Psoas muscle (tissue), 8 donors: Measurements from ENCODE around the gene TMEM218. TPM values are rescaled to one million over a fixed set of nuclear protein-coding genes. Genes with fewer than 3 reads are reported as not detected.
A peak's percentile ranks its signal among the peaks of the same experiment; 100 is the strongest.

Experiments used
- ATAC-seq, 4 donors: fragments of 200-7000 bp; cut with Tn5 transposase; one replicate each; pipeline ENCODE4 v1.9.1; 2020; ENCODE audit warnings: moderate library complexity in 3 of 4, mild to moderate bottlenecking in 2 of 4
- DNase-seq, 2 donors: peaks; one replicate each; pipeline ENCODE4 v3.0.0-alpha.2; 2020
- H3K27ac ChIP-seq: fragments of 200-600 bp; one replicate; pipeline ENCODE4 v1.8.0; 2022
- H3K27me3 ChIP-seq, 3 donors: fragments of 200-600 bp in 1 of 3; one replicate each; pipeline versions ENCODE4 v1.6.1 to v1.8.0; 2013 to 2022; ENCODE audit warnings: low read length in 2 of 3, mild to moderate bottlenecking in 2 of 3, moderate library complexity in 1 of 3; ENCODE audit not compliant: insufficient read depth in 3 of 3
- H3K36me3 ChIP-seq, 2 donors: fragments of 200-600 bp in 1 of 2; one replicate each; pipeline versions ENCODE4 v1.6.1 to v1.8.0; 2013 to 2022; ENCODE audit warnings: low read depth in 1 of 2, mild to moderate bottlenecking in 1 of 2, moderate library complexity in 1 of 2; ENCODE audit not compliant: insufficient read depth in 1 of 2
- H3K4me1 ChIP-seq: fragments of 200-600 bp; one replicate; pipeline ENCODE4 v1.8.0; 2022
- H3K4me3 ChIP-seq: fragments of 200-600 bp; one replicate; pipeline ENCODE4 v1.8.0; 2022; ENCODE audit warnings: mild to moderate bottlenecking
- H3K9me3 ChIP-seq: fragments of 200-600 bp; one replicate; pipeline ENCODE4 v1.8.0; 2022
- CTCF ChIP-seq: fragments of 200-600 bp; IDR thresholded peaks from one replicate; pipeline ENCODE4 v1.8.0; 2022; ENCODE audit warnings: antibody characterized with exemption
- WGBS, 3 donors: extraction: QIAGEN DNeasy Blood & Tissue Kit; methylation state at CpG; one replicate each; pipeline versions ENCODE4 v1.1.6 to v1.1.7; 2013; 5-methylcytosine and 5-hydroxymethylcytosine counted together
- intact Hi-C, 2 donors: fragments of 100-400 bp; cut with DNase I; formaldehyde crosslinking; loops; one replicate each; pipeline versions ENCODE4 v1.11.0 to v1.14.2; 2022
- polyA plus RNA-seq, 3 donors: library from polyadenylated mRNA; stranded (reverse); fragments of 200-250 nt; gene quantifications; one replicate each; pipeline ENCODE4 v1.2.3, GENCODE V29; 2013
- total RNA-seq, 4 donors: library from RNA; stranded (reverse); fragmentation: NEBNext Ultra II Directional in 2 of 4; extraction: Animal tissue kit (Norgen Biotek cat#: 25700) in 2 of 4; gene quantifications; one replicate each; pipeline versions ENCODE4 v1.2.1 to v1.2.4, GENCODE V29; 2021 to 2023
- donor health status: healthy with polysubstance abuse.
- donor health status: DM: no; HTN: no; CAD: no; lungs with moderate emphysema.
- donor health status: Bipolar disorder and iron deficiency.
- donor health status: healthy.
- donor health status: DM: yes; HTN: yes; CAD: no.
- donor health status: DM: no; HTN: no; CAD: no.
- donor health status: DM: no; HTN: no; CAD: no.
- donor health status: DM: yes; HTN: yes; CAD: no.

TMEM218 gene
- total and polyA plus RNA-seq, 7 donors, result 4.9 to 30.3 (median 12.1) TPM

GRCh38 chr11:125114518-125114917, 3.1 kb upstream of the TMEM218 start:
- intact Hi-C loops, result loop anchor here in 1 of 2 donors (10.0 kb wide), 1 partner anchor 160 kb away; the partner anchor contains the start of gene CCDC15
- 63 to 64% (median 64%) methylated on average over 8 of the region's 8 CpGs for WGBS, 3 donors
- no peak for TF ChIP-seq CTCF
- peaks cover 0 to 5% (median 2%) of the 10 kb centered on the region in 3 donors for H3K27me3 ChIP-seq
- H3K4me1 ChIP-seq, result peaks cover 10% of the 10 kb centered on the region
- ATAC-seq (no peak), DNase-seq (no peak)
- H3K9me3 ChIP-seq, result no peaks in the 10 kb centered on the region
- no peak overlapping the region for H3K27ac ChIP-seq
- H3K4me3 ChIP-seq, result no peak overlapping the region
- no peaks in the 10 kb centered on the region for H3K36me3 ChIP-seq

GRCh38 chr11:125112208-125112604, 780 bp upstream of the TMEM218 start:
- peak overlapping the region; percentile 64 for H3K27ac ChIP-seq
- intact Hi-C loops, result loop anchor here in 1 of 2 donors (10.0 kb wide), 1 partner anchor 157 kb away; the partner anchor contains the start of gene CCDC15
- 75 to 77% (median 76%) methylated on average over 9 of the region's 9 CpGs for WGBS, 3 donors
- H3K36me3 ChIP-seq, result no peaks in the 10 kb centered on the region
- peak overlapping the region; percentile 91 for H3K4me3 ChIP-seq
- H3K27me3 ChIP-seq, result no peaks in the 10 kb centered on the region
- no peak for TF ChIP-seq CTCF
- ATAC-seq, result no peak
- H3K4me1 ChIP-seq, result peaks cover 10% of the 10 kb centered on the region
- no peaks in the 10 kb centered on the region for H3K9me3 ChIP-seq
- no peak for DNase-seq

GRCh38 chr11:125111001-125111342, 454 bp downstream of the TMEM218 start:
- DNase-seq, result no peak

GRCh38 chr11:125110506-125110905, 920 bp downstream of the TMEM218 start:
- intact Hi-C loops, result loop anchor here in 1 of 2 donors (10.0 kb wide), 1 partner anchor 156 kb away; the partner anchor contains the start of gene CCDC15
- H3K27ac ChIP-seq, result no peak overlapping the region

More at GRCh38 chr11:125111001-125111342, 454 bp downstream of the TMEM218 start:
- no peaks in the 10 kb centered on the region for H3K27me3 ChIP-seq
- H3K36me3 ChIP-seq, result no peaks in the 10 kb centered on the region
- H3K9me3 ChIP-seq, result no peaks in the 10 kb centered on the region
- TF ChIP-seq CTCF, result no peak
- peak overlapping the region; percentile 71 for H3K27ac ChIP-seq
- H3K4me3 ChIP-seq, result peak overlapping the region; percentile 91
- intact Hi-C loops, result loop anchor here in 1 of 2 donors (10.0 kb wide), 1 partner anchor 156 kb away; the partner anchor contains the start of gene CCDC15
- peaks cover 21% of the 10 kb centered on the region for H3K4me1 ChIP-seq
- peak in 1 of 4 donors; percentile 23 for ATAC-seq
- 1 to 3% (median 1%) methylated on average over 9 of the region's 9 CpGs for WGBS, 3 donors

More at GRCh38 chr11:125110506-125110905, 920 bp downstream of the TMEM218 start:
- peak overlapping the region; percentile 91 for H3K4me3 ChIP-seq
- H3K4me1 ChIP-seq, result peaks cover 21% of the 10 kb centered on the region
- ATAC-seq (no peak), DNase-seq (no peak)
- H3K27me3 ChIP-seq, result no peaks in the 10 kb centered on the region
- WGBS, 3 donors, result 51 to 56% (median 55%) methylated on average over 4 of the region's 4 CpGs
- no peaks in the 10 kb centered on the region for H3K36me3 ChIP-seq
- no peak for TF ChIP-seq CTCF
- H3K9me3 ChIP-seq, result no peaks in the 10 kb centered on the region
